ENCODE measurements around the gene MYMK.

The MYMK gene

DNA sequence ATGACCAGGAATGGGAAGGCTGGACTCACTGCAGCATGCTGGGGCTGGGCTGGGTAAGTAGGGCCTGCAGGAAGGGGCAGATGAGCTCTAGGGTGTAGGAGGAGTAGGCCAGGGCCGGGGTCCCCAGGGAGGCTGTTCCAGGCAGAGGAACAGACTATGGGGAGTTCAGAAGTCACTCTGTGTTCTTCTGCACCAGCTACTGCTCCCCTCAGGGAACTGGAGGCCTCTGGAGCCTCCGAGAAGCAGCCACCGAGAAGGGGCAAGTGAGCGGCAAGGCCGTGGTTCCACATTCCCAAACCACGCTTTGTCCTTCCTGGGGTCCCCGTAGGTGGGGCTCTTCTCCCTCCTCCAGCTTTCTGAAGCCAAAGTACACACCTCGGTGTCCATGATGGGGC is 37.4 kb downstream of the MYMK start:
- Mint-ChIP-seq H3K27ac (ENCODE audit: low read depth) (no peak overlapping the region), H3K4me1 (no peaks in the 10 kb centered on the region), H3K36me3 (ENCODE audit: insufficient read depth) (peaks cover 2% of the 10 kb centered on the region), H3K9me3 (no peaks in the 10 kb centered on the region), H3K4me3 (no peak overlapping the region), H3K27me3 (peaks cover 17% of the 10 kb centered on the region)
- DNase-seq (ENCODE audit: low spot score in 2 of 2) (no peak), ATAC-seq (replicated peaks; ENCODE audit: extremely low read depth, poor library complexity, severe bottlenecking) (no peak)

DNA sequence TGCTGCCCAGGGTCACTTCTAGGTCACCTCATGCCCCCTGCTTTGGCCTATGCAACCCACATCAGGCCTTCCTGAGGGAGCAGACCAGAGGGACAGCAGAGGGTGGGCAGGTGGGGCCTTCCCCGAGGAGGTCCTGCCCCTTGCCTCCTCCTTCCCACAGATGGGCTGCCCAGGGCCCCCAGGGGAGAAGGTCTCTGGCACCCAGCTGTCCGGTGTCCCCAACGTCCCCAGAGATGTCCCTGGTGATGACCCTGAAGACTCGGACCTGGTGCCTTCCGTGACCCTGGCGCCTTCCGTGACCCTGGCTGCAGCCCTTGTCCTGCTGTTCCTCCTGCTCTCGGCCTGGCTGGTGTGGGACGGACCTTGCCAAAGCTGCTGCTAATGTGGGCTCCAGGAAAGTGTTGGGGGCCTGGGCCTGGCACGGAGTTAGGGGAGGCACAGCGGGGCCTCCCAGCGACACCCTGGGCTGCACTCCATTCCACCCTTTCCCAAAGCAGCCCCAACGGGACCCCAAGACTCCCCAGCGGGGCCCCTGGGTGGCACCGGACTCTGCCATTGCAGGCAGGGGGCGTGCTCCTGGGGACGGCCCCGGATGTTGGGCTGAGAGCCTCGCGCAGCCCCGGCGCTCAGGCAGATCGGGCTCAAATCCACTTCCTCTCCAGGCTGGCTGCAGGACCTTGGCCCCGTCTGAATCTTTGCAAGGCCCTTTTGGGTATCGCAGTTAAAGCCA is 39.1 kb downstream of the MYMK start:
- H3K9me3 Mint-ChIP-seq: no peaks in the 10 kb centered on the region
- H3K27ac Mint-ChIP-seq (ENCODE audit: low read depth): no peak overlapping the region
- DNase-seq (ENCODE audit: low spot score in 2 of 2) (no peak), ATAC-seq (replicated peaks; ENCODE audit: extremely low read depth, poor library complexity, severe bottlenecking) (peak; percentile 41)
- no peak overlapping the region for H3K4me3 Mint-ChIP-seq
- peaks cover 17% of the 10 kb centered on the region for H3K27me3 Mint-ChIP-seq
- H3K36me3 Mint-ChIP-seq (ENCODE audit: insufficient read depth): peaks cover 2% of the 10 kb centered on the region
- no peaks in the 10 kb centered on the region for H3K4me1 Mint-ChIP-seq

DNA sequence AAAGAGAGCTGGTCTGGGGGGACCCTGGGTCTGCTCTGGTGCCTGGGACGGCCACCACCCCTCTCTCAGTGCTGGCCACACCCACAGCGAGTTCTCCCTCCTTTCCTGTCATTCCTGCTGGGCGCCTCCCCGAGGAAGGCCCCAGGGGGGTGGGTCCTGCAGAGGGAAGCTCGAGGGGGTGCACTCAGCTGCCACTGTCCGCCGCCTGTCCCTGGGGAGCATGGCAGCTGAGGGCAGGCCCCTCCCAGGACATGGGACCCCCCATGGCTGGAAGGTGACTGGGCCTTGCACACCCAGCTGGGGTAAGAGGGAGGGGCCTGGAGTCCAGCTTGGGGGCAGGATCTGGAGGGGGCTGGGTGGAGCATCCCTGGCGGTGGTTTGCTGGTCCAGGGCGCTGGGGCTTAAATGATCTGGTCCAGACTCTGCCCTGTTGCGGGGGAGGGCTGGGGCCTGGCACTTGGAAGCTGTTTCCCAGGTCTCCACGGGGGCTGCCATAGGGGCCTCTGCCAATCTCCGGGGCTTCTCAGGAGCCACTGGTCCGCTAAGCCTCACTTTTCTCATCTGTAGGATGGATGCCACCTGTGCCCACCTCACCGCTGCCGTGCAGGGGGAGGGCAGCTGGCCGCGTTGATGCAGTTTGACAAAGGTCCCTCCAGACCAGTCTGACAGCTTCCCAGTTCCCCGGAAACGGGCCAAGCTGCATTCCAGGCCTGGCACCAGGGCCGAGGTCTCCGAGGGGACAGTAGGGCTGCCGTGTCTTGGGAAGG is 39.9 kb downstream of the MYMK start:
- H3K36me3 Mint-ChIP-seq (ENCODE audit: insufficient read depth): peaks cover 2% of the 10 kb centered on the region

DNA sequence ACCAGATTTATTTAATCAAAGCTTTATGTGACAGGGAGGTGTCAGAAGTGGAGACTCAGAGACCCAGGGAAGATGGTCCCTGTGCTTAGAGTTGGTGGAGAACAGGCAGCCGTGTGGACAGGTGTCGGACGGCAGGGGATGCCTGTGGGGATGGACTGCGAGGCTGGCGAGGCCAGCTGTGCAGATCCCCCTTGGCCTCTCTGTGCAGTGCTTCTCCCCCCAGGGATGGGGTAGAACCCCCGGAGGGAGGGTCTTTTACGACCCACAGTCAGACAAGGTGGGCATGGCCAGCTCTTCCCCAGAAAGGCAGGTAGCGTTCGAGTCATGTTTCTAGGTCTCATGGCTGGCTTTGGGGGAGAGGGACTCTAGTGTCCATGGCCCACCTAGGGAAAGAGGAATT is 41.1 kb downstream of the MYMK start:
- peaks cover 2% of the 10 kb centered on the region for H3K36me3 Mint-ChIP-seq (ENCODE audit: insufficient read depth)
- DNase-seq (ENCODE audit: low spot score in 2 of 2) (no peak), ATAC-seq (replicated peaks; ENCODE audit: extremely low read depth, poor library complexity, severe bottlenecking) (no peak)
- no peaks in the 10 kb centered on the region for H3K27me3 Mint-ChIP-seq
- H3K27ac Mint-ChIP-seq (ENCODE audit: low read depth): no peak overlapping the region
- no peak overlapping the region for H3K4me3 Mint-ChIP-seq
- peaks cover 11% of the 10 kb centered on the region for H3K4me1 Mint-ChIP-seq
- no peaks in the 10 kb centered on the region for H3K9me3 Mint-ChIP-seq

More for the DNA sequence above, 39.9 kb downstream of the MYMK start:
- Mint-ChIP-seq H3K27me3 (peaks cover 9% of the 10 kb centered on the region), H3K4me1 (peaks cover 4% of the 10 kb centered on the region), H3K9me3 (no peaks in the 10 kb centered on the region), H3K27ac (ENCODE audit: low read depth) (no peak overlapping the region), H3K4me3 (no peak overlapping the region)
- DNase-seq (ENCODE audit: low spot score in 2 of 2): no peak
- ATAC-seq (replicated peaks; ENCODE audit: extremely low read depth, poor library complexity, severe bottlenecking): no peak

DNA sequence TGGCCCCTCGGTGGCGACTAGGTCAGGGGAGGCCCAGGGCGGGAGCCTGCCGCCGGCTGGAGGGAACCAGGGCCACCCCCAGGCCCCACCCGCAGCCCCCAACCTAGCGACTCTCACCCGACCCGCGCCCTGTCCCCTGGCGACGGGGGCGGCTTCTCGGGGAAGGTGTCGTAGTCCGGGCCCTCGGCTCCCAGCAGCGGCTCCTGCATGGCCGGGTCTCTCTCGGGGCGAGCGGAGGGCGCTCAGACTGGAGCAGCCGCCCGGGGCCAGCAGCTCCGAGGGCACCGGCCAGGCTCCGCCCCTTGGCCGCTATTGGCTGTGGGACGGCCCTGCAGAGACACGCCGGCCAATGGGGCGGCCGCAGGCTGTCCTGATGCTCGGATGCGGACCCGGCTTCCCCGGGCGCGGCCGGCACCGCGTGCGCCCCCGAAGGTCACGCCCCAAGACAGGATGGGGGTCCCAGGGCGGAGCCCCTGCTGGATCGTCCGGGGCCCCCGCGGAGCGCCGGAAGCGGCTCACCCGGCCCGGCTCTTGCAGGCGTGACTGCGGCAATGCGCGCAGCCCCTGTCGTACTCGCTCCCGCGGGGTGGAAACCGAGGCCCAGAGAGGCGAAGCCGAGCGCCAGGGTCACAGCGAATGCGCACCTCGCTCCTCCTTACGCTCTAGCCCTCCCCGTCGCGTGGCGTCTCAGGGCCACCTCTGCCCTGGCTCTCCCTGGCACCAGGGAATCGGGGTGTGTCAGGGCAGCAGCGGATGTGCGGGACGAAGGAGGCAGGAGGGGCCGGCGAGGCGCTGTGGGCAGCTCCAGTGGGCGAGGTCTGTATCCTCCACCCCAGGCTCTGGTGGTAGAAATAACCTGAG is 45.7 kb downstream of the MYMK start, which contains the start of gene SLC2A6:
TSS of gene SLC2A6 (minus strand) at position 249 of the 861 bp plus-strand sequence. CDS start at position 209, 40 bp downstream.
- ATAC-seq (replicated peaks; ENCODE audit: extremely low read depth, poor library complexity, severe bottlenecking): peak; percentile 95
- Mint-ChIP-seq H3K4me1 (peaks cover 11% of the 10 kb centered on the region), H3K27me3 (no peaks in the 10 kb centered on the region), H3K27ac (ENCODE audit: low read depth) (peak within 1 kb of the TSS; percentile 32), H3K36me3 (ENCODE audit: insufficient read depth) (peaks cover 2% of the 10 kb centered on the region), H3K4me3 (peak within 1 kb of the TSS; percentile 66), H3K9me3 (no peaks in the 10 kb centered on the region)
- peak; percentile 60 to 69 for DNase-seq (ENCODE audit: low spot score in 2 of 2)

DNA sequence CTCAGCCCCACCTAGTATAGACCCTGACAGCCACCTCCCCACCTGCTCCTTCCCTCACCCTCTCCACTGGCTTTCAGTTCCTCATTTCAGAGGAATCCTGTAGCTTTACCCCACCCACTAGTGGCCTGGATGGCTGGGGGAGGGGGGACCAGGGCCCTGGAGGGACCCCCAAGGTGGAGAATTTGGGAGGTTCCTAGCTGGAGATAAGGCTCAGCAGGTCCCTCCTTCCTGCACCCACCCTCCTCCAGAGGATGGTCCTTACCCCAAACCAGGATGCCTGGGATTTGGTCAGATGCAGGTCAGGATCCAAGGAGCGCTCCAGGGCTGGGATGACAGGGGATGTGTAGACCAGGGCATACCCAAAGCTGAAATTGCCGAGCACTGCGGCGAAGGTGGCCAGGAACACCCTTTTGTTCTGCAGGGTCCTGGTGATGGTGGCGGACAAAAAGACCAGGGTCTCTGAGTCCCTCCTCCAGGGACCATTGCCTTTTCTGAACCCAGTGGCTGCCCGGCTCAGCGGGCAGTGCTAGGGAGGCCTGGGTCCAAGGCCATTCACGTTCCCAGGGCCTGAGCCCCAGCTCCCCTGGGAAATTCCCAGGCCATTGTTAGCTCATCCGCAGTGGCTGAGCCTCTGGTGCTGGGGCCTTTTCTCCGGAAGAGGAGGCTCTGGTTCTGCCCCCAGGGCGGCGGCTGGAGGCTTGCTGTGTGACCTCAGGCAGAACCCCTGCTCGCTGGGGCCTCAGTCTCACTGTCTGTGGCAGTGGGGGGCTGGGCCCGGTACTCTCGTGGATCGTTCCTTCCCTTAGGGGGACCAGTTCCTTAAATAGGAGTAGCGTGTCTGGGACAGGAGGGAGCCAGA is 46.5 kb downstream of the MYMK start:
- Mint-ChIP-seq H3K9me3 (no peaks in the 10 kb centered on the region), H3K36me3 (ENCODE audit: insufficient read depth) (peaks cover 2% of the 10 kb centered on the region), H3K27me3 (no peaks in the 10 kb centered on the region), H3K27ac (ENCODE audit: low read depth) (no peak overlapping the region), H3K4me3 (peak overlapping the region; percentile 66), H3K4me1 (peaks cover 11% of the 10 kb centered on the region)
- DNase-seq (ENCODE audit: low spot score in 2 of 2): no peak
- ATAC-seq (replicated peaks; ENCODE audit: extremely low read depth, poor library complexity, severe bottlenecking): peak; percentile 30

GRCh38 chr9:133477461-133477860 is 47.3 kb downstream of the MYMK start:
- ATAC-seq (replicated peaks; ENCODE audit: extremely low read depth, poor library complexity, severe bottlenecking): no peak
- no peaks in the 10 kb centered on the region for H3K27me3 Mint-ChIP-seq
- H3K4me1 Mint-ChIP-seq: peaks cover 11% of the 10 kb centered on the region
- H3K27ac Mint-ChIP-seq (ENCODE audit: low read depth): no peak overlapping the region
- no peak for DNase-seq (ENCODE audit: low spot score in 2 of 2)
- H3K4me3 Mint-ChIP-seq: no peak overlapping the region
- H3K9me3 Mint-ChIP-seq: no peaks in the 10 kb centered on the region
- peaks cover 2% of the 10 kb centered on the region for H3K36me3 Mint-ChIP-seq (ENCODE audit: insufficient read depth)

- peaks cover 11% of the 10 kb centered on the region for H3K4me1 Mint-ChIP-seq
- H3K27me3 Mint-ChIP-seq: no peaks in the 10 kb centered on the region
- DNase-seq (ENCODE audit: low spot score in 2 of 2) (no peak), ATAC-seq (replicated peaks; ENCODE audit: extremely low read depth, poor library complexity, severe bottlenecking) (no peak)
- H3K4me3 Mint-ChIP-seq: no peak overlapping the region
- peaks cover 2% of the 10 kb centered on the region for H3K36me3 Mint-ChIP-seq (ENCODE audit: insufficient read depth)
- H3K9me3 Mint-ChIP-seq: no peaks in the 10 kb centered on the region
- no peak overlapping the region for H3K27ac Mint-ChIP-seq (ENCODE audit: low read depth)
Observed at GRCh38 chr9:133476941-133477340, 47.8 kb downstream of the MYMK start.

- no peak overlapping the region for H3K27ac Mint-ChIP-seq (ENCODE audit: low read depth)
- ATAC-seq (replicated peaks; ENCODE audit: extremely low read depth, poor library complexity, severe bottlenecking): no peak
- H3K27me3 Mint-ChIP-seq: no peaks in the 10 kb centered on the region
- H3K4me1 Mint-ChIP-seq: peaks cover 11% of the 10 kb centered on the region
- no peak overlapping the region for H3K4me3 Mint-ChIP-seq
- no peaks in the 10 kb centered on the region for H3K9me3 Mint-ChIP-seq
- DNase-seq (ENCODE audit: low spot score in 2 of 2): no peak
- peaks cover 2% of the 10 kb centered on the region for H3K36me3 Mint-ChIP-seq (ENCODE audit: insufficient read depth)
Observed at GRCh38 chr9:133476036-133476931, 48.5 kb downstream of the MYMK start.

GRCh38 chr9:133475292-133476012 is 49.3 kb downstream of the MYMK start:
- Mint-ChIP-seq H3K27ac (ENCODE audit: low read depth) (no peak overlapping the region), H3K4me1 (peaks cover 11% of the 10 kb centered on the region)
- DNase-seq (ENCODE audit: low spot score in 2 of 2): no peak

DNA sequence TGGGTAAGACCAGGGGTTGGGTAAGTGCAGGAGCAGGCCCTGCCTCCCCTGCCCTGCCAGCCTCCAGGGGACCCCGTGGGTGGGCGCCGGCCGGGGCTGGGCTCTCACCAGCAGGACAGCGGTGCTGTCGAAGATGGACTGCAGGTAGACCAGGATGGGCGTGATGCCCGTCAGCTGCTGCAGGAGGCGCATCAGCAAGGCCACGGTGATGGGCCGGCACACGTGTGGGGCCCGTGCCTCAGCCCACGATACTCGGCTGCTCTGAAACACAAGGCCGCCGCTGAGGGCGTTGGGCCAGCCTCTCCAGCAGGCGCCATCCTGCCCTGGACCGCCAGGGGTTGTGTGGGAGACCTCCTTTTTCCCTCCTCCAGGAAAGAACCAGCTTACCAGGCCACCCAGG is 49.9 kb downstream of the MYMK start:
- H3K27me3 Mint-ChIP-seq: no peaks in the 10 kb centered on the region

More at GRCh38 chr9:133475292-133476012, 49.3 kb downstream of the MYMK start:
- H3K36me3 Mint-ChIP-seq (ENCODE audit: insufficient read depth): peaks cover 2% of the 10 kb centered on the region
- H3K9me3 Mint-ChIP-seq: no peaks in the 10 kb centered on the region
- ATAC-seq (replicated peaks; ENCODE audit: extremely low read depth, poor library complexity, severe bottlenecking): no peak
- H3K27me3 Mint-ChIP-seq: no peaks in the 10 kb centered on the region
- H3K4me3 Mint-ChIP-seq: no peak overlapping the region

More for the DNA sequence above, 49.9 kb downstream of the MYMK start:
- DNase-seq (ENCODE audit: low spot score in 2 of 2) (no peak), ATAC-seq (replicated peaks; ENCODE audit: extremely low read depth, poor library complexity, severe bottlenecking) (no peak)
- H3K27ac Mint-ChIP-seq (ENCODE audit: low read depth): no peak overlapping the region
- H3K36me3 Mint-ChIP-seq (ENCODE audit: insufficient read depth): peaks cover 3% of the 10 kb centered on the region
- H3K4me3 Mint-ChIP-seq: no peak overlapping the region
- H3K9me3 Mint-ChIP-seq: no peaks in the 10 kb centered on the region
- peaks cover 8% of the 10 kb centered on the region for H3K4me1 Mint-ChIP-seq
